HG03354 (cell line): ENCODE data around the gene DIRAS2.

Source experiments
- ATAC-seq: cut with Tn5 transposase; IDR thresholded peaks from one replicate; pipeline ENCODE4 v1.9.1; 2021; ENCODE audit warnings: mild to moderate bottlenecking; ENCODE audit not compliant: unreplicated experiment, poor library complexity, severe bottlenecking

Gene DIRAS2

DNA sequence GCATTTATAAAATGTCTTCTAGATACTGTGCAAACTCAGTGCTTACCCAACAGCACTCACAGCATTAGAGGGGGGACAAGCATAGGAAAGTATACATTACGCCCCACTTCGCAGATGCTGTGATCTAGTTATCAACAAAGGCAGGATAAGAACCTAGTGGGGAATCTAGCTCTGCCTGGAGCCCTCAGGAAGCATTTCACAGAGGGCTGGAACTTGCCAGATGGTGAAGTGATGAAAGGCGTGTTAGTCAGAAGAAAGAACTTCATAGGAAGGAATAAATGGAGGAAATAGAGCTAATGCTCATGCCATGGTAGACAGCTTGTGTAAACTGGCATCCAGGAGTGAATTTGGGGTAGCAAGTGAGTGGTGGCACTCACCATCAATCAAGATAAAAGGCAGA is 25.8 kb downstream of the DIRAS2 start:
- ATAC-seq = no peak

DNA sequence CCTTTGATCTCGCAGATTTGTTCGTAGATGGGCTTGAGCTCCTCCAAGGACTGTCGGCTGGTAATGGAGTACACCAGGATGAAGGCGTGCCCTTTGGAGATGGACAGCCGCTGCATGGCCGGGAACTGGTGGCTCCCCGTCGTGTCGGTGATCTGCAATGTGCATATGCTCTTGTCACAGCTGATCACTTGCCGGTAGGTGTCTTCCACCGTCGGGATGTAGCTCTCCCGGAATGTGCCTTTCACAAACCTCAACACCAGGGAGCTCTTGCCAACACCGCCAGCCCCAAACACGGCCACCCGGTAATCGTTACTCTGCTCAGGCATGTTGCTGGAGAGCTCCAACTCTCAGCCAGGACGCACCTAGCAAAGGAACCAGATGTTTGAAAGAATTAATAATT is 29.1 kb downstream of the DIRAS2 start:
- ATAC-seq = no peak

GRCh38 chr9:90612957-90613356 is 29.7 kb downstream of the DIRAS2 start:
- ATAC-seq = no peak

DNA sequence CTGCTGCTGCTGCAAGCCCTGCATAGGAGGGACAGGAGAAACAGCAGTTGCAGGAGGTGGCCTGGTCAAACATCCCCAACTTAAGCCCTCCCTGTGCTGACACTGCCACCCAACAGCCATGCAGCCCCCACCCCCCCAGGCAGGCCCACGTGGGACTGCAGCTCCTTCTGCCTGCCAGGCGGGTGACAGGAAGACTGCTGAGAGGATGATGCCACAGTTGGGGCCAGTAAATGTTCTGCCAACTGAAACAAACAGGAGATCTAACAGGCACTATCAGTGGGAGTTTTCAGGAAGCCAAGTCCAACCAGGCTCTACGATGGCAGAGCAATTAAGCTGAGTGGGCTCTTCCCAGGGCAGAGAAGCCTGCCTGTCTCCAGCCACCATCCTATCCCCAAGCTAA is 31.1 kb downstream of the DIRAS2 start:
- ATAC-seq = no peak

DNA sequence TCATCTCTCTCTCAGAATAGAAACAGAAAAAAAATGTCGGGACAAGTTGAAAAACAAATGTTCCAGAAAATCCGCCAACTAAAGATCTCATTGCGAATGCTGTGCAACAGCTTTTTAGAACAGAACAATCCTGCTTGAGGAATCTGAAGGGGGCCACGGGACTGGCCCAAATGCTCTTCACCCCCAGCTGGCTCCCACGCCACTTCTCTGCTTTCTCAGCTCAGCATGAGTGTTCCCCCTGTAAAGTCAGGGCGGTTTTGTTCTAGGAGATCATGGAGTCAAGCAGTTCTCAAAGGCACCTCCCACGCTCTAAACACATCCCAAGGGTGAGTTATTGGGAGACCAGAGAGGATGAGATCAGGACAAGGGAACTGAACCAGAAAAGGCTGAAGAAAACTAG is 31.5 kb downstream of the DIRAS2 start:
- ATAC-seq = no peak

DNA sequence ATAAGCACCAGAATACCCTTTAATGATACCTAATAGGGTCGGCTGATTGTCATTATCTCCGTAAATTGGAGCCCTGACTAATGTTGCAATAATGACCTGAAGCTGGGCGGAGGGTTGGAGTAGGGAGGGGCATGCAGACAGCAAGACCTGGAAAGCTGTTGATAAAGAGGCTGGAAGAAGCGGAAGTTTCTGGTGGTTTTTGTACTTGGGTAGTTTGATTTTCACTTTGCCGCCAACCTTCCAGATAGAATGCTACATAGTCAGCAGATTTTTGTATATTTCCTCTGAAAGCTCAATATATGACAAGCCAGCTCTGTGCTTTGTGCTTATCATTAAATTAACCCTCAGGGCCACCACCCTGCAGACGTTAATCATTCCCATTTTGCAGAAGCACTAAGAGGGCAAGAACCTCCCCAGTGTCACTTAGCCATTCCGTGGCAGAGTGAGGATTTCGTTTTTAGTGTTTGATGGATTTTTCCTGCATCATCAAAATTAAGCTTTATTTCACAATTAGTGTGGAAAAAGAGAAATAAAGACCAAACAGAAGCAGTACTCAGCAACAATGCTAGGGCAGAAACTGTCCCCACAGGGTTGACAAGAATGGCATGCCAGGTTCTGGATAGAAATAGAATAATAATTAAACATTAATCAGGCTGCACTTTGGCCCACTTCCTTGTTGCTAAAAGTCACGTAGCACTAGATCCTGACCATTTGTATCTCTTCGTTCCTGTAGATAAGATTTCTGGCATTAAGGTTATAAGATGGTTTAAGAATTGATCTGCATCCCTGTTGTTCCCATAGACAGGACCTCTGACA is 34.7 kb downstream of the DIRAS2 start:
- no peak for ATAC-seq

- ATAC-seq = no peak
Observed at GRCh38 chr9:90600029-90600428, 42.6 kb downstream of the DIRAS2 start.

GRCh38 chr9:90598191-90598590 is 44.4 kb downstream of the DIRAS2 start:
- ATAC-seq = no peak

DNA sequence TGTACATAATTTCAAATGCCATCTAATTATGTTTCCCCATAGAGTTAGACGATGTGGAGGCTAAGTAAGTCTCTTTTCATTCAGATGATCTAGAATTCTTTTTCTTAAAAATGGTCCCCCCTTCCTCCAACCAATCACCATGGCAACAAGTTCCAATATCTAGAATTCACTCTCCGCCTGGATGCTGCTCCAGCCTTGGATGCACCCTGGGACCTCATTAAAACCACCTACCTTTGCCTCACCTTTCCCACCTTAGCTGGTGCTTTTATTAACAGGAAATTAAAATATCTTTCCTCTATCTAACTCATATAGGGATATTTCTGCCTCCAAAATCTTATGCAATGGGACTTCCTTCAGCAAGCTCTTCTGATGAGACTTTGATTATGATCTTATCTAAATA is 49.0 kb downstream of the DIRAS2 start:
- no peak for ATAC-seq

DNA sequence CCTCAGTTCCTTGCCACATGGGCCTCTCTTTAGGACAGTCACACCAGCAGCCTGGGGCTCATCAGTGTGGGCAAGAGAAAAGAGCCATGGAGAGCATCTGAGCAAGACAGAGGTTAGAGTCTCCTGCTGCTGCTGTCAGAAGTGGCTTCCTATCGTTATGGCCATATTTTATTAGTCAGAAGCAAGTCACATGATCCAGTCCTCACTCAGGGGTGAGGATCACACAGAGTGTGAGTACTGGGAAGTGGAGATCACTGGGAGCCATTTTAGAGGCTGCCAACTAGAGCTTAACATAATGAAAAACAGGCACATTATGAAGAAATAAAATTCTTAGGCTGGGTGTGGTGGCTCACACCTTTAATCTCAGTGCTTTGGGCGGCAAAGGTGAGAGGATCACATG is 62.0 kb downstream of the DIRAS2 start:
- no peak for ATAC-seq

DNA sequence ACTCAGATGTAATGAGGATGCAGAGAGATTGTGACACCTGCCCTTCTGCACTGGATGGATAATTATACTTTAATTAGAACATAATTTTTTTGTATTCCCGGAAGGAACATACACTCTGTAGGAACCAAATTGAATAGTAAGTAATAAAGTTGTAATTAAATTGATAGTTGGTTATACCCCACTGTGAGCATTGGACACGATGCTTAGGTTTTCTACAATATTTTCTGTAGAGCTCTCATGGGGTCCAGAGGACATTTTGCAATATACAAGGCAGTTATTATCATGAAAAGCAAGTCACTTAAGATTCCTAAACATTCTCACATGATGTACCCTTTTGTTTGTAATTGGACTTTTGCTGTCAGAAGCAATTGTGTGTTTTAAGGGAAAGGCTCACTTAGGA is 63.4 kb downstream of the DIRAS2 start:
- no peak for ATAC-seq

GRCh38 chr9:90578126-90578815 is 64.4 kb downstream of the DIRAS2 start:
- ATAC-seq = no peak

DNA sequence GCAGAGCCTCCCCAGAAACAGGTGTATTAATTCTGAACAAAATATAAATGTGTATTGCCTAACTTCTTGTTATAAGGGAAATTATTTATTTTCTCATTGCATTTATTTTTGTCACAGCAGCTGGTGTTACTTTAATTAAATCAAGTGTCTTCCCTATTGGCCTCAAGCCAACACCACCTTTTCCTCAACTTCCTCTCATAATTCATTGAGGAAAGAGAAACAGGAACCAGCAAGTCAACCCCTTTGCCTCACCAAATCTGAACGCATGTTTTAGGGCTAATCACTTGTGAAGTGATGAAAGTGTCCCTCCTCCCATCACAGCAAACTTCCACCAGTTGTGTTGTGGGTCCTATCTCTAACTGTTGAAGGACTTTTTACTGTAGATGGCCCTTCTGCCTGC is 73.1 kb downstream of the DIRAS2 start:
- ATAC-seq = no peak

GRCh38 chr9:90568667-90569066 is 74.0 kb downstream of the DIRAS2 start:
- no peak for ATAC-seq

DNA sequence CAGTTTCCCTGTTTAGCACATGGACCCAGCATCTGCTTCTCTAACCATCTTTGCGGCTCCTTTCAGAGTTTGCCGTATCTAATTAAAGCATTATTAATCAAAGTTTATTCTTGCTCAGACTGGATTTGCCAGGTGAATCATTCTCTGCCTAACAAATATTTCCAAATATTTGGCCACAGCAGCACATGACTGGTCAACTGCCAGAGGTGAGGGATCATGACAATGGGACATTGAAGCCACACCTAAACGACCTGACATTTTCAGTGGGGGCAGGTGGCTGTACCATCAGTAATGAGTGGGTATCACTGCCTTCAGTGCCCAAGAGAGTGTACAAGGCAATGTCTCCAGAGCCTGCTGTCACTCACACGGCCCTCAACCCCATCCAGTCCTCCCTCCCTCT is 80.4 kb downstream of the DIRAS2 start:
- no peak for ATAC-seq
